NCI-H446 (cell line): ENCODE data around the gene E2F6.

Experiments
- DNase-seq, 2 experiments: peaks; one replicate each; lab custom pipeline; 2025; lab: John Stamatoyannopoulos, UW

E2F6 gene

GRCh38 chr2:11465485-11466306 is at the start of gene E2F6:
Gene E2F6, minus strand, starts transcription at chr2:11466161. Its CDS starts 282 bp downstream, at chr2:11465879.
- DNase-seq, result peak; percentile 82 to 95

GRCh38 chr2:11515490-11515981 is 49.6 kb upstream of the E2F6 start:
- DNase-seq, result no peak

- DNase-seq, result no peak
Measured at GRCh38 chr2:11514904-11515303, 48.9 kb upstream of the E2F6 start.

GRCh38 chr2:11514081-11514730 is 48.2 kb upstream of the E2F6 start:
- no peak for DNase-seq

GRCh38 chr2:11513319-11513718 is 47.4 kb upstream of the E2F6 start:
- no peak for DNase-seq

GRCh38 chr2:11512431-11512830 is 46.5 kb upstream of the E2F6 start:
- no peak for DNase-seq

GRCh38 chr2:11509657-11510360 is 43.8 kb upstream of the E2F6 start:
- no peak for DNase-seq

- DNase-seq, result no peak
Measured at GRCh38 chr2:11508279-11508678, 42.3 kb upstream of the E2F6 start.

- DNase-seq, result no peak
Measured at GRCh38 chr2:11507517-11507916, 41.6 kb upstream of the E2F6 start.

GRCh38 chr2:11506611-11506969 is 40.6 kb upstream of the E2F6 start:
- no peak for DNase-seq

GRCh38 chr2:11505652-11506610 is 40.0 kb upstream of the E2F6 start:
- DNase-seq, result no peak

GRCh38 chr2:11503354-11503927 is 37.5 kb upstream of the E2F6 start:
- no peak for DNase-seq

- no peak for DNase-seq
Measured at GRCh38 chr2:11502740-11503292, 36.9 kb upstream of the E2F6 start.

- no peak for DNase-seq
Measured at GRCh38 chr2:11500702-11501303, 34.8 kb upstream of the E2F6 start.

- no peak for DNase-seq
Measured at GRCh38 chr2:11499081-11499743, 33.3 kb upstream of the E2F6 start.

GRCh38 chr2:11498543-11499034 is 32.6 kb upstream of the E2F6 start:
- no peak for DNase-seq

GRCh38 chr2:11495844-11496681 is 30.1 kb upstream of the E2F6 start:
- DNase-seq, result no peak

GRCh38 chr2:11494310-11494709 is 28.3 kb upstream of the E2F6 start:
- DNase-seq, result no peak

GRCh38 chr2:11493282-11493681 is 27.3 kb upstream of the E2F6 start:
- no peak for DNase-seq
